Trophoblast cell (in vitro differentiated cells and primary cell): Measurements from ENCODE around the gene GSTA5.

ENCODE experiments used
- DNase-seq, 2 donors: peaks; one replicate each; pipeline ENCODE4 v3.0.0-alpha.2; 2016
- H2AFZ ChIP-seq: 2 replicates; pipeline ENCODE4 v1.6.1; 2013; ENCODE audit warnings: low read length, moderate library complexity, mild to moderate bottlenecking; ENCODE audit not compliant: insufficient read depth, poor library complexity
- H2AK5ac ChIP-seq: 2 replicates; pipeline ENCODE4 v1.6.1; 2013; ENCODE audit warnings: mild to moderate bottlenecking, low read length
- H2BK120ac ChIP-seq: 2 replicates; pipeline ENCODE4 v1.6.1; 2013; ENCODE audit warnings: low read length, mild to moderate bottlenecking, moderate library complexity; ENCODE audit not compliant: insufficient read depth, poor library complexity
- H2BK12ac ChIP-seq: 2 replicates; pipeline ENCODE4 v1.6.1; 2013; ENCODE audit warnings: mild to moderate bottlenecking, low read length, moderate library complexity
- H2BK5ac ChIP-seq: 2 replicates; pipeline ENCODE4 v1.6.1; 2013; ENCODE audit warnings: low read length, low read depth, moderate library complexity, mild to moderate bottlenecking; ENCODE audit not compliant: poor library complexity
- H3K14ac ChIP-seq: 2 replicates; pipeline ENCODE4 v1.6.1; 2013; ENCODE audit warnings: mild to moderate bottlenecking, low read length
- H3K18ac ChIP-seq: 2 replicates; pipeline ENCODE4 v1.6.1; 2013; ENCODE audit warnings: mild to moderate bottlenecking, low read length
- H3K23ac ChIP-seq: 2 replicates; pipeline ENCODE4 v1.6.1; 2013; ENCODE audit warnings: low read length
- H3K27ac ChIP-seq: 2 replicates; pipeline ENCODE4 v1.5.1; 2013; ENCODE audit warnings: low read depth, mild to moderate bottlenecking, inconsistent platforms, low read length, moderate library complexity
- H3K27me3 ChIP-seq: 2 replicates; pipeline ENCODE4 v1.6.1; 2013; ENCODE audit warnings: inconsistent platforms, mild to moderate bottlenecking, low read length, moderate library complexity; ENCODE audit not compliant: insufficient read depth
- H3K36me3 ChIP-seq, 2 experiments: 1 replicate in 1 of 2; 2 replicates in 1 of 2; pipeline ENCODE4 v1.6.1; 2013; ENCODE audit warnings: low read length in 2 of 2, mild to moderate bottlenecking in 2 of 2, moderate library complexity in 1 of 2; ENCODE audit not compliant: insufficient read depth in 2 of 2, control insufficient read depth in 1 of 2
- H3K4ac ChIP-seq: 2 replicates; pipeline ENCODE4 v1.6.1; 2013; ENCODE audit warnings: low read depth, mild to moderate bottlenecking, low read length, moderate library complexity
- H3K4me1 ChIP-seq, 2 experiments: 1 replicate in 1 of 2; 2 replicates in 1 of 2; pipeline ENCODE4 v1.6.1; 2013; ENCODE audit warnings: low read length in 2 of 2, mild to moderate bottlenecking in 2 of 2, moderate library complexity in 1 of 2; ENCODE audit not compliant: insufficient read depth in 2 of 2, control insufficient read depth in 1 of 2
- H3K4me2 ChIP-seq: 2 replicates; pipeline ENCODE4 v1.6.1; 2013; ENCODE audit warnings: inconsistent platforms, mild to moderate bottlenecking, low read length, moderate library complexity
- H3K4me3 ChIP-seq: 2 replicates; pipeline ENCODE4 v1.5.1; 2013; ENCODE audit warnings: mild to moderate bottlenecking, low read depth, low read length, inconsistent platforms
- H3K79me1 ChIP-seq: one replicate; pipeline ENCODE4 v1.6.1; 2013; ENCODE audit warnings: low read length
- H3K79me2 ChIP-seq: 2 replicates; pipeline ENCODE4 v1.6.1; 2013; ENCODE audit warnings: low read length, mild to moderate bottlenecking; ENCODE audit not compliant: control insufficient read depth, insufficient read depth, poor library complexity
- H3K9ac ChIP-seq: 2 replicates; pipeline ENCODE4 v1.6.1; 2013; ENCODE audit warnings: mild to moderate bottlenecking, low read length
- H3K9me3 ChIP-seq: 2 replicates; pipeline ENCODE4 v1.6.1; 2013; ENCODE audit warnings: low read depth, mild to moderate bottlenecking, control low read depth, inconsistent platforms, low read length; ENCODE audit not compliant: insufficient read depth
- H4K12ac ChIP-seq: 2 replicates; pipeline ENCODE4 v1.6.1; 2013; ENCODE audit warnings: low read depth, mild to moderate bottlenecking, low read length, moderate library complexity
- H4K8ac ChIP-seq: 2 replicates; pipeline ENCODE4 v1.6.1; 2013; ENCODE audit warnings: low read depth, mild to moderate bottlenecking, low read length, moderate library complexity
- H4K91ac ChIP-seq: one replicate; pipeline ENCODE4 v1.6.1; 2013; ENCODE audit warnings: low read depth, mild to moderate bottlenecking, low read length, moderate library complexity
- WGBS: extraction: QIAGEN DNeasy Blood & Tissue Kit; methylation state at CpG from one replicate; pipeline ENCODE4 v1.1.7; 2013; ENCODE audit warnings: missing lambda C conversion rate; ENCODE audit not compliant: insufficient read length, insufficient coverage; ENCODE audit errors: extremely low coverage; 5-methylcytosine and 5-hydroxymethylcytosine counted together

Gene GSTA5

GRCh38 chr6:52849137-52849536 is 8.5 kb upstream of the GSTA5 start:
- Histone ChIP-seq H3K14ac (no peak overlapping the region), H3K9ac (no peak overlapping the region), H3K79me2 (no peaks in the 10 kb centered on the region), H2BK120ac (no peak overlapping the region), H3K4me1 (no peaks in the 10 kb centered on the region), H3K18ac (no peak overlapping the region), H4K91ac (no peak overlapping the region), H2BK12ac (no peak overlapping the region), H3K4me2 (no peak overlapping the region), H3K79me1 (no peaks in the 10 kb centered on the region), H2AFZ (no peak overlapping the region), H3K27me3 (no peaks in the 10 kb centered on the region), H4K8ac (no peak overlapping the region), H3K36me3 (no peaks in the 10 kb centered on the region), H3K9me3 (peaks cover 4% of the 10 kb centered on the region), H2BK5ac (no peak overlapping the region), H3K4me3 (no peak overlapping the region), H3K4ac (no peak overlapping the region), H2AK5ac (no peak overlapping the region), H3K27ac (no peak overlapping the region), H4K12ac (no peak overlapping the region), H3K23ac (no peak overlapping the region)
- no peak for DNase-seq
- no CpG with 5 or more reads among the region's 4 CpGs for WGBS

GRCh38 chr6:52846002-52846401 is 5.4 kb upstream of the GSTA5 start:
- H3K9me3 ChIP-seq = peaks cover 4% of the 10 kb centered on the region
- H3K27ac ChIP-seq = no peak overlapping the region
- H3K4me3 ChIP-seq = no peak overlapping the region
- H3K27me3 ChIP-seq = no peaks in the 10 kb centered on the region
- H3K79me2 ChIP-seq = no peaks in the 10 kb centered on the region
- H3K4me2 ChIP-seq = no peak overlapping the region
- no CpG with 5 or more reads among the region's 1 CpG for WGBS
- H3K18ac ChIP-seq = no peak overlapping the region
- no peak overlapping the region for H4K91ac ChIP-seq
- no peak overlapping the region for H2AFZ ChIP-seq
- no peak overlapping the region for H3K14ac ChIP-seq
- no peak overlapping the region for H2BK5ac ChIP-seq
- H2BK120ac ChIP-seq = no peak overlapping the region
- H3K79me1 ChIP-seq = no peaks in the 10 kb centered on the region
- H3K4me1 ChIP-seq = no peaks in the 10 kb centered on the region
- H3K36me3 ChIP-seq = no peaks in the 10 kb centered on the region
- no peak overlapping the region for H3K23ac ChIP-seq
- H2AK5ac ChIP-seq = no peak overlapping the region
- H3K9ac ChIP-seq = no peak overlapping the region
- H4K12ac ChIP-seq = no peak overlapping the region
- no peak overlapping the region for H4K8ac ChIP-seq
- no peak overlapping the region for H3K4ac ChIP-seq
- DNase-seq = no peak
- no peak overlapping the region for H2BK12ac ChIP-seq

GRCh38 chr6:52843605-52844004 is 3.0 kb upstream of the GSTA5 start:
- Histone ChIP-seq H3K36me3 (no peaks in the 10 kb centered on the region), H4K91ac (no peak overlapping the region), H4K12ac (no peak overlapping the region), H3K79me1 (no peaks in the 10 kb centered on the region), H2AFZ (no peak overlapping the region), H3K4ac (no peak overlapping the region), H3K4me1 (peaks cover 0 to 3% of the 10 kb centered on the region in 2 experiments), H3K23ac (no peak overlapping the region), H3K4me3 (no peak overlapping the region), H3K9me3 (peaks cover 2% of the 10 kb centered on the region), H3K79me2 (no peaks in the 10 kb centered on the region), H3K9ac (no peak overlapping the region), H3K18ac (no peak overlapping the region), H2AK5ac (no peak overlapping the region), H4K8ac (no peak overlapping the region), H2BK5ac (no peak overlapping the region), H3K27ac (no peak overlapping the region), H3K14ac (no peak overlapping the region), H2BK12ac (no peak overlapping the region), H3K27me3 (no peaks in the 10 kb centered on the region), H2BK120ac (no peak overlapping the region), H3K4me2 (no peak overlapping the region)
- no CpG with 5 or more reads among the region's 4 CpGs for WGBS
- no peak for DNase-seq

GRCh38 chr6:52839124-52840055 is 1.2 kb downstream of the GSTA5 start:
- no peak overlapping the region for H3K4me3 ChIP-seq
- H3K27me3 ChIP-seq = no peaks in the 10 kb centered on the region
- no peak overlapping the region for H3K4ac ChIP-seq
- H2BK120ac ChIP-seq = no peak overlapping the region
- no peak overlapping the region for H2BK5ac ChIP-seq
- no peaks in the 10 kb centered on the region for H3K79me2 ChIP-seq
- no peak overlapping the region for H2AK5ac ChIP-seq
- no peak overlapping the region for H3K14ac ChIP-seq
- H3K4me1 ChIP-seq = peaks cover 0 to 3% of the 10 kb centered on the region in 2 experiments
- H3K79me1 ChIP-seq = no peaks in the 10 kb centered on the region
- H3K9me3 ChIP-seq = no peaks in the 10 kb centered on the region
- H4K8ac ChIP-seq = no peak overlapping the region
- no CpG with 5 or more reads among the region's 20 CpGs for WGBS
- no peaks in the 10 kb centered on the region for H3K36me3 ChIP-seq
- no peak overlapping the region for H2BK12ac ChIP-seq
- DNase-seq = peak; percentile 86 to 95
- H4K12ac ChIP-seq = no peak overlapping the region
- no peak overlapping the region for H2AFZ ChIP-seq
- no peak overlapping the region for H3K23ac ChIP-seq
- H3K18ac ChIP-seq = no peak overlapping the region
- H3K27ac ChIP-seq = no peak overlapping the region
- H3K4me2 ChIP-seq = no peak overlapping the region
- no peak overlapping the region for H3K9ac ChIP-seq
- no peak overlapping the region for H4K91ac ChIP-seq
